HEK293T (cell line): Measurements from ENCODE around the gene ZPBP2.

ENCODE experiments used
- FOXA1 ChIP-seq: fragments of 450-650 bp; IDR thresholded peaks from 2 replicates; pipeline ENCODE4 v1.6.1; 2016; ENCODE audit warnings: mild to moderate bottlenecking
- L3MBTL2 ChIP-seq: fragments of 450-650 bp; conservative IDR thresholded peaks from 2 replicates; pipeline ENCODE4 v1.6.1; 2016; ENCODE audit warnings: mild to moderate bottlenecking

GRCh38 chr17:39923230-39923629 lies 55.2 kb downstream of the ZPBP2 start:
- no peak for TF ChIP-seq FOXA1
- TF ChIP-seq L3MBTL2: no peak
